T-cell (primary cell): ENCODE data around the gene CD164. TPM values are rescaled to one million over a fixed set of nuclear protein-coding genes. Genes with fewer than 3 reads are reported as not detected.

ENCODE experiments used
- ATAC-seq, 4 experiments: fragments of 200-7000 bp in 3 of 4; fragments of 150-1000 bp in 1 of 4; cut with Tn5 transposase; replicated peaks in 1 of 4; 1 replicate in 3 of 4; 2 replicates in 1 of 4; pipeline ENCODE4 v1.10.0; 2021; ENCODE audit warnings: moderate library complexity in 3 of 4, mild to moderate bottlenecking in 2 of 4, moderate number of reproducible peaks in 1 of 4
- CTCF ChIA-PET, 2 donors: fragments of 300-600 bp; sonication (Branson Sonifier 250); formaldehyde crosslinking; loops; one replicate each; lab custom pipeline; 2022; ENCODE audit warnings: antibody characterized with exemption in 2 of 2; lab: Charles Lee
- POLR2A ChIA-PET, 2 donors: fragments of 300-600 bp; sonication (Branson Sonifier 250); formaldehyde crosslinking; loops; one replicate each; lab custom pipeline; 2022; ENCODE audit warnings: antibody characterized with exemption in 2 of 2; lab: Charles Lee
- DNase-seq, 35 experiments: peaks; one replicate each; pipeline versions ENCODE4 v3.0.0 to v3.0.0-alpha.2; 2013 to 2023
- H3K27ac ChIP-seq: one replicate; pipeline ENCODE4 v1.5.1; 2013; ENCODE audit warnings: low read length
- H3K27me3 ChIP-seq, 2 experiments: replicated peaks in 1 of 2; 1 replicate in 1 of 2; 2 replicates in 1 of 2; pipeline versions ENCODE4 v1.6.1 to v1.7.0; 2013; ENCODE audit warnings: low read length in 1 of 2, mixed read lengths in 1 of 2; ENCODE audit not compliant: control insufficient read depth in 2 of 2, insufficient read depth in 2 of 2; ENCODE audit errors: extremely low read depth in 1 of 2
- H3K36me3 ChIP-seq, 2 donors: 1 replicate in 1 of 2; 2 replicates in 1 of 2; pipeline versions ENCODE4 v1.6.1 to v1.7.0; 2013; ENCODE audit warnings: low read length in 1 of 2; ENCODE audit not compliant: control insufficient read depth in 2 of 2, insufficient read depth in 1 of 2; ENCODE audit errors: extremely low read depth in 1 of 2
- H3K4me1 ChIP-seq, 2 experiments: 1 replicate in 1 of 2; 2 replicates in 1 of 2; pipeline versions ENCODE4 v1.6.1 to v1.7.0; 2013; ENCODE audit warnings: low read length in 2 of 2, mixed read lengths in 1 of 2; ENCODE audit not compliant: insufficient read depth in 2 of 2, control insufficient read depth in 1 of 2; ENCODE audit errors: extremely low read depth in 1 of 2
- H3K4me3 ChIP-seq, 2 donors: 1 replicate in 1 of 2; 2 replicates in 1 of 2; pipeline versions ENCODE4 v1.5.1 to v1.7.0; 2013; ENCODE audit warnings: mild to moderate bottlenecking in 2 of 2, low read length in 1 of 2, moderate library complexity in 1 of 2; ENCODE audit not compliant: control insufficient read depth in 1 of 2; ENCODE audit errors: extremely low read depth in 1 of 2
- H3K9me3 ChIP-seq: 2 replicates; pipeline ENCODE4 v1.7.0; 2013
- H3K27ac Mint-ChIP-seq, 2 donors: one replicate each; pipeline ENCODE4 v1.8.0; 2020 to 2021; ENCODE audit warnings: mild to moderate bottlenecking in 2 of 2, mixed read lengths in 2 of 2
- H3K27me3 Mint-ChIP-seq, 2 donors: one replicate each; pipeline ENCODE4 v1.8.0; 2021 to 2022; ENCODE audit warnings: mixed read lengths in 2 of 2
- H3K36me3 Mint-ChIP-seq: one replicate; pipeline ENCODE4 v1.8.0; 2021; ENCODE audit warnings: mixed read lengths
- H3K4me1 Mint-ChIP-seq, 3 donors: one replicate each; pipeline ENCODE4 v1.8.0; 2020 to 2022; ENCODE audit warnings: mixed read lengths in 3 of 3, mild to moderate bottlenecking in 1 of 3
- H3K4me3 Mint-ChIP-seq, 3 donors: one replicate each; pipeline ENCODE4 v1.8.0; 2020 to 2022; ENCODE audit warnings: mild to moderate bottlenecking in 3 of 3, mixed read lengths in 3 of 3, moderate library complexity in 3 of 3
- H3K9me3 Mint-ChIP-seq, 3 donors: one replicate each; pipeline ENCODE4 v1.8.0; 2020 to 2022; ENCODE audit warnings: mixed read lengths in 3 of 3
- WGBS: methylation state at CpG from one replicate; pipeline ENCODE4 v1.1.5; 2013; ENCODE audit warnings: missing lambda C conversion rate; ENCODE audit not compliant: insufficient coverage; 5-methylcytosine and 5-hydroxymethylcytosine counted together
- total RNA-seq, 35 experiments: library from RNA in 6 of 35; stranded (reverse) in 6 of 35; fragments of 120-200 nt in 1 of 35; gene quantifications; one replicate each; pipeline versions ENCODE4 v1.2.1 to v1.2.4 and lab custom pipeline; 2013 to 2026

CD164 gene
- total RNA-seq, 5 donors from 2014 or later (not counting 1 experiment from before 2014, with no cell fraction given) = 194 to 212 (median 201) TPM

DNA sequence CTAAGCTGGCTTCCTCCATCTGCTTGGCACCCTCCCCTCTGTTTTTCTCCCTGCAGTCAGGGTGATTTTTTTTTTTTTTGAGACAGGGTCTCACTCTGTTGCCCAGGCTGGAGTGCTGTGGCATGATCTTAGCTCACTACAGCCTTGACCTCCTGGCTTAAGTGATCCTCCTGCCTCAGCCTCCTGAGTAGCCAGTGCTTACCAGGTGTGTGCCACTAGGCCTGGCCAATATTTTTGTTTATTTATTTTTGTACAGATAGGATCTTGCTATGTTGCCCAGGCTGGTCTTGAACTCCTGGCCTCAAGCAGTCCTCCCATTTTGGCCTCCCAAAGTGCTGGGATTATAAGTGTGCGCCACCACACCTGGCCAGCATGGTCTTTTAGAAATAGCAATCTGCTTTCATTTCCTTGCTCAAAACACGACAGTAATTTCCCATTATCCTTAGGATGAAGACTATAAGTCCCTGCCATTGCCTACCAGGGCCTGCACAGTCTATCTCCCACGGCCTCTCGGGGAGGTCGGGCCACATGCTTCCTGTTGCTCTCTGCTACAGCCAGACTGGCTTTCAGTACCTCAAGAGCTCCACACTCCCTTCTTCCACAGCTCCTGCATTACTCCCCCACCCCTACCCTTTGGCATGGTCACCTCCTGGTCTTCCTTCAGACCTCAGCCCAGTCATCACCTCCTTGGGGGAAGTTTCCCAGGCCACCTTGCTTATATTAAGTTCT lies 11.1 kb upstream of the CD164 start:
- Histone ChIP-seq H3K9me3 (no peaks in the 10 kb centered on the region), H3K4me3 (no peak overlapping the region), H3K27me3 (peaks cover 0 to 3% of the 10 kb centered on the region in 2 experiments), H3K36me3 (no peaks in the 10 kb centered on the region), H3K4me1 (no peaks in the 10 kb centered on the region), H3K27ac (no peak overlapping the region)
- Mint-ChIP-seq H3K4me3 (no peak overlapping the region), H3K27me3 (no peaks in the 10 kb centered on the region), H3K27ac (no peak overlapping the region), H3K9me3 (no peaks in the 10 kb centered on the region), H3K4me1 (peaks cover 5 to 9% (median 8%) of the 10 kb centered on the region in 3 donors), H3K36me3 (no peaks in the 10 kb centered on the region)
- ChIA-PET CTCF (interaction anchor here (0.7 to 1.2 kb wide), 3 partner anchors 9 to 42 kb away, joined by 4 to 6 read pairs (median 4); no protein-coding TSS in a partner anchor), POLR2A (interaction anchor here in 1 of 2 donors (0.7 kb wide), 1 partner anchor 869 kb away, joined by 3 read pairs; no protein-coding TSS in a partner anchor)
- 80% methylated on average over 2 of the region's 5 CpGs for WGBS
- no peak for ATAC-seq
- DNase-seq = no peak

- H3K36me3 ChIP-seq = no peaks in the 10 kb centered on the region
- no peak overlapping the region for H3K4me3 ChIP-seq
- Mint-ChIP-seq H3K27ac (no peak overlapping the region), H3K9me3 (no peaks in the 10 kb centered on the region), H3K4me1 (peaks cover 9 to 11% (median 10%) of the 10 kb centered on the region in 3 donors), H3K36me3 (no peaks in the 10 kb centered on the region), H3K27me3 (no peaks in the 10 kb centered on the region), H3K4me3 (no peak overlapping the region)
- no peaks in the 10 kb centered on the region for H3K4me1 ChIP-seq
- 86% methylated on average over 3 of the region's 6 CpGs for WGBS
- H3K27ac ChIP-seq = no peak overlapping the region
- POLR2A ChIA-PET = interaction anchor here (0.6 kb wide), 2 partner anchors 13 to 203 kb away, joined by 3 to 6 read pairs; no protein-coding TSS in a partner anchor
- H3K9me3 ChIP-seq = no peaks in the 10 kb centered on the region
- ATAC-seq = no peak
- DNase-seq = no peak
- CTCF ChIA-PET = interaction anchor here in 1 of 2 donors (0.6 kb wide), 1 partner anchor 654 kb away, joined by 3 read pairs; no protein-coding TSS in a partner anchor
- H3K27me3 ChIP-seq = no peaks in the 10 kb centered on the region
Observed at GRCh38 chr6:109389650-109390274, 7.5 kb upstream of the CD164 start.

- ChIA-PET CTCF (interaction anchor here in 1 of 2 donors (1.1 kb wide), 1 partner anchor 18 kb away, joined by 3 read pairs; no protein-coding TSS in a partner anchor), POLR2A (no interaction called here)
- Mint-ChIP-seq H3K27me3 (no peaks in the 10 kb centered on the region), H3K9me3 (no peaks in the 10 kb centered on the region), H3K4me1 (peaks cover 22 to 25% (median 22%) of the 10 kb centered on the region in 3 donors), H3K27ac (no peak overlapping the region), H3K4me3 (no peak overlapping the region), H3K36me3 (no peaks in the 10 kb centered on the region)
- no peak overlapping the region for H3K4me3 ChIP-seq
- no peaks in the 10 kb centered on the region for H3K36me3 ChIP-seq
- WGBS = no CpG with 5 or more reads among the region's 1 CpG
- peaks cover 6 to 7% of the 10 kb centered on the region in 2 experiments for H3K4me1 ChIP-seq
- no peaks in the 10 kb centered on the region for H3K9me3 ChIP-seq
- no peak overlapping the region for H3K27ac ChIP-seq
- ATAC-seq (no peak), DNase-seq (no peak)
- H3K27me3 ChIP-seq = no peaks in the 10 kb centered on the region
Observed at GRCh38 chr6:109388265-109388664, 6.0 kb upstream of the CD164 start.

DNA sequence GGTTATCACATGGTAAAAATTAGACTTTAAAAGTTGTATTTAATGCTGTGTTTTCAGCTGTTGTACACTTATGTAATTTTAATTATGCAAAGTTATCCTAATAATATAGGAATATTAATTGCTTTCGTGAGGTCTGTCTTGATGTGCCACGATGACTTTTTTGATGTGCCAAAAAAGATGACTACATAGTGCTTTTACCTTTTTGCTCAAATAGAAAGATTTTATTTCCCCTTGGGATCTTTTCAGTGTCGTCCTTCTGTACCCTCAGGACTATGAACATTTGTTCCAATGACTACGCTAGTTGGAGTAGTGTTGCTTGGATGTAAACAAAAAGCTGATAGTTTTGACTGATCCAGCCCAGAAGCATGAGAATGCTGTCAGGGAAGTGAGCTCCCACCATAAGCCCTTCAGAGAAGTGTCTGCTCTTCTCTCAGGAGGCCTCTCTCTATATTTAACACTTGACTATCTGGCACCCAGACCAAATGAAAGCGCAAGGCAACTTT lies 1.2 kb upstream of the CD164 start:
- ATAC-seq = no peak
- Histone ChIP-seq H3K27me3 (no peaks in the 10 kb centered on the region), H3K9me3 (no peaks in the 10 kb centered on the region), H3K36me3 (no peaks in the 10 kb centered on the region), H3K4me1 (peaks cover 13 to 23% of the 10 kb centered on the region in 2 experiments), H3K4me3 (peak overlapping the region; percentile 94 to 98), H3K27ac (peak overlapping the region; percentile 95)
- peak overlapping the region; percentile 87 to 98 (median 94) for H3K4me3 Mint-ChIP-seq
- peaks cover 4% of the 10 kb centered on the region for H3K36me3 Mint-ChIP-seq
- no peaks in the 10 kb centered on the region for H3K9me3 Mint-ChIP-seq
- H3K27ac Mint-ChIP-seq = peak overlapping the region; percentile 99
- peaks cover 38 to 46% (median 41%) of the 10 kb centered on the region in 3 donors for H3K4me1 Mint-ChIP-seq
- no CpG with 5 or more reads among the region's 5 CpGs for WGBS
- CTCF ChIA-PET = interaction anchor here (0.6 to 5.7 kb wide), 26 partner anchors 8 to 1839 kb away, joined by 3 to 82 read pairs (median 4); partner anchors contain the start of genes AK9 (in 1 of the 2), CEP57L1 (in 1 of the 2), FIG4 (in 1 of the 2) and PPIL6 (in 1 of the 2)
- POLR2A ChIA-PET = interaction anchor here in 1 of 2 donors (0.9 to 2.1 kb wide), 6 partner anchors 10 to 1599 kb away, joined by 3 to 10 read pairs (median 4); partner anchors contain the start of gene RPF2
- no peak for DNase-seq
- H3K27me3 Mint-ChIP-seq = no peaks in the 10 kb centered on the region

DNA sequence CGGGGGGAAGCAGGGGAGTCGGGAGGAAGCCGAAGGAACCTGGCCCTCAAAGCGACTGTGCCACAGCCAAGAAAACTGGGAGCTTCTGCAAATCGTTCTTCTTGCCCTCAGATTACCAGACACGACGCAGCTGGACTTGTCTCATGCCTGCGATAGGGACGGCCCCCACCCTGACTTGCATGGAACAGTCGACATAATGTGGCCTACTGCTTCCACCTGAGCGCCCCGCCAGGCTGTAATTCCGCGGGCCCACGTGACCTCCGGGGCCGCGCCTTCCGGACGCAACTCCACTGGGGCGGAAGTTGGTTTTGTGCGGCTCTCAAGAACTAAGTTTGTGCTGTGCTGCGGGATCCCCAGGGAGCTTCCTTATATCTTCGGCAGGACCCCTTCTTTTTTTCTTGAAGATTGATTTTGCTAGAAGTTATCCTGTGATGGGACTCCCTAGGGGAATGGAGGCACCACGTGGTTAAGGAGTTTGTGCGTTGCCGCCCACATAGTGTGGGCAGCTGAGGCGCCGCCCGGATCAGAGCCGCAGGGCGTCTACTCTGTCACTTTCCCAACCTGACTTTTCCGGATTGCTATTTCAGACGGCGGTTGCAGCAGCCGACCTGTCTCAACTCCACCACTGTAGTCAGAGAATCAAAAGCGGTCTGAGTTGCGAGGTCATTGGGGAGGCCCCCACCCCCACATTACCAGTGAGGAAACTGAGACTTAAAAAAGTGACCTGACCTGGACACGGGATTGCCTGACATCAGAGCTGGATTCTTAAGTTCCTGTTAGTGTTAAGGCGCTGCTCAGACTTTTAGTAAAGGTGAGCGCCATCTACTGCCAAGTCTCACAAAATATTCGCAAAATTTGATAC lies 540 bp upstream of the CD164 start:
- under 1% methylated on average over 36 of the region's 42 CpGs for WGBS

More for the DNA sequence above, 540 bp upstream of the CD164 start:
- Mint-ChIP-seq H3K4me1 (peaks cover 45 to 53% (median 48%) of the 10 kb centered on the region in 3 donors), H3K9me3 (no peaks in the 10 kb centered on the region), H3K36me3 (peaks cover 8% of the 10 kb centered on the region), H3K27ac (peak overlapping the region; percentile 99), H3K27me3 (no peaks in the 10 kb centered on the region), H3K4me3 (peak overlapping the region; percentile 87 to 98 (median 94))
- no peaks in the 10 kb centered on the region for H3K36me3 ChIP-seq
- ChIA-PET POLR2A (interaction anchor here (0.8 to 2.1 kb wide), 11 partner anchors 9 to 1600 kb away, joined by 3 to 10 read pairs (median 4); partner anchors contain the start of genes PPIL6 (in 1 of the 2), RPF2 (in 1 of the 2) and SMPD2 (in 1 of the 2)), CTCF (interaction anchor here (0.7 to 5.7 kb wide), 22 partner anchors 9 to 1840 kb away, joined by 3 to 82 read pairs (median 4); partner anchors contain the start of genes AK9 (in 1 of the 2), CEP57L1 (in 1 of the 2), FIG4 (in 1 of the 2) and PPIL6 (in 1 of the 2))
- H3K27ac ChIP-seq = peak overlapping the region; percentile 95
- peak overlapping the region; percentile 94 to 98 for H3K4me3 ChIP-seq
- H3K4me1 ChIP-seq = peaks cover 16 to 30% of the 10 kb centered on the region in 2 experiments
- DNase-seq (peak; percentile 88 to 96 (median 93)), ATAC-seq (peak; percentile 75 to 83 (median 80))
- no peaks in the 10 kb centered on the region for H3K9me3 ChIP-seq
- H3K27me3 ChIP-seq = no peaks in the 10 kb centered on the region
